A673 (cell line): ENCODE data around the gene DNAJB2.

Experiments used
- CTCF ChIP-seq: fragments of 300-800, 200-600 bp; sonication (generic); conservative IDR thresholded peaks from 2 replicates; pipeline ENCODE4 v1.5.1; 2017; ENCODE audit warnings: low read depth, mild to moderate bottlenecking, antibody characterized with exemption, low read length, moderate library complexity, mixed read lengths
- EZH2 ChIP-seq: fragments of 200-600 bp; sonication (generic); IDR thresholded peaks from 2 replicates; pipeline ENCODE4 v1.6.1; 2017; ENCODE audit warnings: borderline replicate concordance, low read depth, mild to moderate bottlenecking, mixed read lengths, antibody characterized with exemption, low read length; ENCODE audit not compliant: poor library complexity, severe bottlenecking

- no peak for TF ChIP-seq CTCF
- no peak for TF ChIP-seq EZH2
These were observed 17.6 kb downstream of the DNAJB2 start for GRCh38 chr2:219296631-219297391.
